ENCODE data around the gene FTO. TPM values are rescaled to one million over a fixed set of nuclear protein-coding genes. Genes with fewer than 3 reads are reported as not detected.
A peak's percentile ranks its signal among the peaks of the same experiment; 100 is the strongest.

FTO gene
- total and polyA plus RNA-seq, 2 of the 13 experiments (the other 11 are each of a cell fraction or from before 2014, with no cell fraction given): 41.6 to 55.8 TPM

GRCh38 chr16:53757971-53758609, 54.1 kb downstream of the FTO start (continued):
- TF ChIP-seq ZNF142 (CRISPR knock-in tag; IDR thresholded peaks at IDR 0.05) (no peak), HOMEZ (CRISPR knock-in tag; IDR thresholded peaks at IDR 0.05; ENCODE audit: low read depth) (no peak), ZNF234 (CRISPR knock-in tag; conservative IDR thresholded peaks at IDR 0.05) (no peak), WIZ (CRISPR knock-in tag; IDR thresholded peaks at IDR 0.05) (no peak), ZNF124 (CRISPR knock-in tag; IDR thresholded peaks at IDR 0.05) (no peak), NR2F6 (IDR thresholded peaks at IDR 0.05) (peak; percentile 72), NR2F6 (CRISPR knock-in tag; IDR thresholded peaks at IDR 0.05) (peak; percentile 66), ZNF790 (CRISPR knock-in tag; IDR thresholded peaks at IDR 0.05; ENCODE audit: borderline replicate concordance) (no peak), TBL1XR1 (IDR thresholded peaks at IDR 0.05; ENCODE audit: borderline replicate concordance, low read length, partially characterized antibody) (no peak), ZHX2 (IDR thresholded peaks at IDR 0.05; ENCODE audit: low read depth) (no peak), ZHX2 (CRISPR knock-in tag; IDR thresholded peaks at IDR 0.05; ENCODE audit: borderline replicate concordance) (no peak), ZNF326 (CRISPR knock-in tag; IDR thresholded peaks at IDR 0.05; ENCODE audit: borderline replicate concordance) (no peak), ZNF788 (CRISPR knock-in tag; IDR thresholded peaks at IDR 0.05; ENCODE audit: borderline replicate concordance) (no peak), RARA (CRISPR knock-in tag; IDR thresholded peaks at IDR 0.05) (peak; percentile 40), NR2C2 (CRISPR knock-in tag; IDR thresholded peaks at IDR 0.05; ENCODE audit: borderline replicate concordance) (no peak), KAT8 (CRISPR knock-in tag; IDR thresholded peaks at IDR 0.05) (no peak), YEATS2 (CRISPR knock-in tag; IDR thresholded peaks at IDR 0.05; ENCODE audit: borderline replicate concordance) (no peak), POGZ (CRISPR knock-in tag; IDR thresholded peaks at IDR 0.05) (0 out of 2 replicates have a peak, but pooled peaks have one; percentile 20)
